GM18867 (cell line): Measurements from ENCODE around the gene BRSK2.

Experiments
- ATAC-seq: cut with Tn5 transposase; IDR thresholded peaks from one replicate; pipeline ENCODE4 v1.9.1; 2021; ENCODE audit warnings: mild to moderate bottlenecking, moderate library complexity; ENCODE audit not compliant: unreplicated experiment

BRSK2 gene

GRCh38 chr11:1479006-1479677 lies 89.4 kb downstream of the BRSK2 start:
- ATAC-seq = no peak

- no peak for ATAC-seq
Measured at GRCh38 chr11:1479678-1480118, 90.0 kb downstream of the BRSK2 start.

- ATAC-seq = no peak
Measured at GRCh38 chr11:1480191-1480554, 90.4 kb downstream of the BRSK2 start.

GRCh38 chr11:1480555-1481482 lies 91.1 kb downstream of the BRSK2 start:
- ATAC-seq = no peak

GRCh38 chr11:1481483-1481825 lies 91.7 kb downstream of the BRSK2 start:
- no peak for ATAC-seq

- no peak for ATAC-seq
Measured at GRCh38 chr11:1481861-1482441, 92.2 kb downstream of the BRSK2 start.

- ATAC-seq = no peak
Measured at GRCh38 chr11:1482581-1483444, 93.1 kb downstream of the BRSK2 start.

- ATAC-seq = no peak
Measured at GRCh38 chr11:1483445-1483961, 93.8 kb downstream of the BRSK2 start.

GRCh38 chr11:1484061-1484671 lies 94.4 kb downstream of the BRSK2 start:
- ATAC-seq = no peak

GRCh38 chr11:1484695-1485503 lies 95.2 kb downstream of the BRSK2 start:
- no peak for ATAC-seq

- no peak for ATAC-seq
Measured at GRCh38 chr11:1485504-1485885, 95.8 kb downstream of the BRSK2 start.

- ATAC-seq = no peak
Measured at GRCh38 chr11:1486054-1486825, 96.5 kb downstream of the BRSK2 start, which contains the start of gene MOB2. Gene MOB2 (minus strand): TSS chr11:1486779. CDS start chr11:1486556, 223 bp downstream.

- no peak for ATAC-seq
Measured at GRCh38 chr11:1487091-1487850, 97.5 kb downstream of the BRSK2 start.

- ATAC-seq = no peak
Measured at GRCh38 chr11:1487851-1488574, 98.3 kb downstream of the BRSK2 start.

GRCh38 chr11:1488575-1489180 lies 98.9 kb downstream of the BRSK2 start:
- ATAC-seq = no peak

GRCh38 chr11:1490651-1491050 lies 100.9 kb downstream of the BRSK2 start:
- ATAC-seq = no peak

- no peak for ATAC-seq
Measured at GRCh38 chr11:1491379-1491778, 101.6 kb downstream of the BRSK2 start.
